Thoracic aorta (tissue), 2 donors: Measurements from ENCODE around the gene HERC4. TPM values are rescaled to one million over a fixed set of nuclear protein-coding genes. Genes with fewer than 3 reads are reported as not detected.

Experiments used
- ATAC-seq: fragments of 150-250 bp; one replicate; pipeline ENCODE4 v1.8.0; 2017; ENCODE audit warnings: low read depth; ENCODE audit not compliant: insufficient number of reproducible peaks, low FRiP score
- DNase-seq: peaks from one replicate; pipeline ENCODE4 v3.0.0-alpha.2; 2020; ENCODE audit warnings: low spot score
- H3K27ac ChIP-seq, 2 donors: fragments of 200-600 bp; sonication (generic); 1 replicate in 1 of 2; 2 replicates in 1 of 2; pipeline ENCODE4 v1.5.1; 2016; ENCODE audit warnings: mild to moderate bottlenecking in 2 of 2, moderate library complexity in 2 of 2
- H3K27me3 ChIP-seq: fragments of 200-600 bp; sonication (generic); replicated peaks from 2 replicates; pipeline ENCODE4 v1.6.0; 2016; ENCODE audit warnings: mild to moderate bottlenecking; ENCODE audit not compliant: insufficient read depth
- H3K36me3 ChIP-seq: fragments of 200-600 bp; sonication (generic); one replicate; pipeline ENCODE4 v1.5.1; 2016
- H3K4me1 ChIP-seq, 2 donors: fragments of 200-600 bp; sonication (generic); 1 replicate in 1 of 2; 2 replicates in 1 of 2; pipeline versions ENCODE4 v1.5.1 to v1.6.0; 2016; ENCODE audit warnings: low read depth in 2 of 2, mild to moderate bottlenecking in 1 of 2; ENCODE audit not compliant: control insufficient read depth in 1 of 2
- H3K4me3 ChIP-seq: fragments of 200-600 bp; sonication (generic); 2 replicates; pipeline ENCODE4 v1.5.1; 2016; ENCODE audit warnings: mild to moderate bottlenecking
- H3K9me3 ChIP-seq: fragments of 200-600 bp; sonication (generic); 2 replicates; pipeline ENCODE4 v1.5.1; 2016
- CTCF ChIP-seq: fragments of 200-600 bp; sonication (generic); IDR thresholded peaks from one replicate; pipeline ENCODE4 v1.5.1; 2019; ENCODE audit warnings: antibody characterized with exemption
- total RNA-seq, 2 donors: library from RNA; depleted of rRNA; stranded (reverse); fragments of >200 nt; gene quantifications; one replicate each; pipeline versions ENCODE4 v1.1.0 to v1.2.3, GENCODE V29; 2016

Gene HERC4
- total RNA-seq, 2 donors from 2014 or later: 60.2 to 83.7 TPM

- Histone ChIP-seq H3K4me1 (no peaks in the 10 kb centered on the region), H3K36me3 (no peaks in the 10 kb centered on the region), H3K4me3 (no peak overlapping the region), H3K27me3 (no peaks in the 10 kb centered on the region), H3K27ac (no peak overlapping the region), H3K9me3 (no peaks in the 10 kb centered on the region)
- no peak for TF ChIP-seq CTCF
- ATAC-seq: no peak
- DNase-seq: no peak
Observed at GRCh38 chr10:68118657-68119056, 43.6 kb upstream of the HERC4 start.

- DNase-seq: no peak
- H3K4me3 ChIP-seq: no peak overlapping the region
- H3K27me3 ChIP-seq: no peaks in the 10 kb centered on the region
- no peak for TF ChIP-seq CTCF
- no peaks in the 10 kb centered on the region for H3K9me3 ChIP-seq
- no peaks in the 10 kb centered on the region for H3K4me1 ChIP-seq
- H3K36me3 ChIP-seq: no peaks in the 10 kb centered on the region
- ATAC-seq: no peak
- no peak overlapping the region for H3K27ac ChIP-seq
Observed at GRCh38 chr10:68112837-68113236, 37.8 kb upstream of the HERC4 start.

GRCh38 chr10:68111584-68111983, 36.5 kb upstream of the HERC4 start:
- Histone ChIP-seq H3K27ac (no peak overlapping the region), H3K4me1 (no peaks in the 10 kb centered on the region), H3K4me3 (no peak overlapping the region), H3K9me3 (no peaks in the 10 kb centered on the region), H3K36me3 (no peaks in the 10 kb centered on the region), H3K27me3 (no peaks in the 10 kb centered on the region)
- DNase-seq (no peak), ATAC-seq (no peak)
- no peak for TF ChIP-seq CTCF

GRCh38 chr10:68110027-68110426, 34.9 kb upstream of the HERC4 start:
- no peaks in the 10 kb centered on the region for H3K4me1 ChIP-seq
- H3K27me3 ChIP-seq: no peaks in the 10 kb centered on the region
- no peak for ATAC-seq
- no peaks in the 10 kb centered on the region for H3K9me3 ChIP-seq
- H3K27ac ChIP-seq: no peak overlapping the region
- TF ChIP-seq CTCF: no peak
- no peaks in the 10 kb centered on the region for H3K36me3 ChIP-seq
- no peak overlapping the region for H3K4me3 ChIP-seq
- no peak for DNase-seq

- no peaks in the 10 kb centered on the region for H3K9me3 ChIP-seq
- H3K4me1 ChIP-seq: no peaks in the 10 kb centered on the region
- H3K4me3 ChIP-seq: no peak within 1 kb of the TSS
- no peaks in the 10 kb centered on the region for H3K27me3 ChIP-seq
- no peak for DNase-seq
- ATAC-seq: no peak
- H3K36me3 ChIP-seq: no peaks in the 10 kb centered on the region
- no peak for TF ChIP-seq CTCF
- no peak within 1 kb of the TSS for H3K27ac ChIP-seq
Observed at GRCh38 chr10:68109331-68109730, 34.2 kb upstream of the HERC4 start, which contains the start of gene MYPN. MYPN (plus strand) TSS chr10:68109488; CDS start chr10:68121439, 11,951 bp downstream.
